ENCODE measurements around the gene IER5.

The IER5 gene

DNA sequence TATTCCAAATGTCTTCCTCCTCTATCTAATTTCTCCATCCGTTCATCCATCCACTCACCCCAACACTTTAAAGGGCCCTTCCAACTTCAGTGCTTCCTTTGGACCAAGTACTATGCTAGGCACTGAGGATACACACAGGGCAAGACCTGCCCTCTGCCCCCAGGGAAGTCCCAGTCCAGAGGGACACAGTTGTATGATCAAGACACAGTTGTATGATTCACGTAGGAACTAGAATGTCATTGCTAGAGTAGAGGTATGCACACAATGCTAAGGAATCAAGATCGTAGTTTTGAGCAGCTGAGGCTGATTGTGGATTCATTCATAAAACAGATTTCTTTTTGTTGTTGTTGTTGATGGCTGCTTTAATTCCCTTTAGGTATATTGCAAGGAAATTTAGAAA is 11.6 kb upstream of the IER5 start:
- in situ Hi-C loops (cut with MboI; ENCODE audit: low sequenced_read_pairs), result no loop called here

DNA sequence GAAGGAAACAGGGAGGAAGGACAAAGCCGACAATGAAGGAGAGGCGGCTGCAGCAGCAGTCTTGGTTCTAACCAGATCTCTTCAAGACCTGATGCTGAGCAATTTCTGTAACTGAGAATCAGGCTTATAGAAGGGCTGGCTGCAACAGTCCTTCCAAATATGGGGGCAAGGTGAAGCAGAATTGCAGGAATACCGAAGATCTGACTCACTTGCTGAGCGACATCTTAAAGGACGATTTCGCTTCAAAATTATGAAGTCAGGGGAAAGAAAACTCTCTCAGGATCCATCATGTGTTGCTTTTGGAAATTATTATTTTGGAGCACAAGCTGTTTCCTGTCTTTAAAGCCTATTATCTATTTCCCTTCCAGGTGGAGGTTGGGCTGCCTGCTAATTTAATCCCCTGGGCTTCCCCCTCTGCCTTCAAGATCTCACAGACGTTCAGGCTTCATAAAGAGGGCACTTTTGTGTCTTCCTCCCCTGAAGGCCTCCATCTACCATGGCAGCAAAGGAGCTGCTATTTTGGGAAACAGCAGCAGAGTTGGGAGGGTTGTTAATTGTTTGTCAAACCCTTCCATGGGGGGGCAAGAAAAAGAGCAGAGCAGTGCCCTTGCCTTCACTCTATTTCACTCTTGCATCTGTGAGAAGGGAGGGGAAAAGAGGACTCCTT is 10.8 kb upstream of the IER5 start:
- in situ Hi-C loops (cut with MboI; ENCODE audit: low sequenced_read_pairs), result no loop called here

GRCh38 chr1:181079382-181079781 is 9.1 kb upstream of the IER5 start:
- in situ Hi-C loops (cut with MboI; ENCODE audit: low sequenced_read_pairs), result no loop called here

DNA sequence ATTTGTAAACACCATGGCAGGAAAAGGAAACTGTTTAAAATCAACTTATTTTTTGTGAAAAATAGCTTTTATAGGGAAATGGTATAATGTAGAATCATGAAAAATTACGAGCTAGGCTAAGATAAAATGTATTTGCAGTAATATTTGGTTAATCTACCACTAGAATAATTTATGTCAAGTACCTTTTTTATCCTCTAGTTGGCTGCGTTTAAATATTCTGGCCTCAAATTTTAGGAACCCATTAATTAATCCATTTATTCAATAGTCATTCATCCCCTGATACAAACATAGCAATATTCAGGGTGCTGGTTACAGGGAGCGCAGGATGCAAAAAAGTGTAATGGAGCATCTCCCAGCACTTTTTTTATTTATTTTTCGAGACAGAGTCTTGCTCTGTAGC is 8.6 kb upstream of the IER5 start:
- in situ Hi-C loops (cut with MboI; ENCODE audit: low sequenced_read_pairs), result loop anchor here (5.0 kb wide), 1 partner anchor 62 kb away; no protein-coding TSS in a partner anchor

DNA sequence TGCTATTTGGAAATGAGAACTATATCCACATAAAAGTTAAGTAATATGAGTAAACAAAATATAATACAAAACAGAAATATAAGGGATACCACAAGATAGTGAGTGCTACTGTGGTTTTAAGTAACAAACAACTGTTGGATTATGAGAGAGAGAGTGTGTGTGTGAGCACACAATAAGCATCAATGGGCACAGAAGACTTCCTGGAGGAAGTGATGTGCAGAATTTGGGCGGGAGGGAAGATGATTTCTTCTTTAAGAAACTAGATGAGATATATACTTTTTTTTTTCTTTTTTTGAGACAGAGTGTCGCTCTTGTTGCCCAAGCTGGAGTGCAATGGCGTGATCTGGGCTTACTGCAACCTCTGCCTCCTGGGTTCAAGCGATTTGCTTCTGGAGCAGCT is 7.9 kb upstream of the IER5 start:
- in situ Hi-C loops (cut with MboI; ENCODE audit: low sequenced_read_pairs), result loop anchor here (5.0 kb wide), 1 partner anchor 62 kb away; no protein-coding TSS in a partner anchor

DNA sequence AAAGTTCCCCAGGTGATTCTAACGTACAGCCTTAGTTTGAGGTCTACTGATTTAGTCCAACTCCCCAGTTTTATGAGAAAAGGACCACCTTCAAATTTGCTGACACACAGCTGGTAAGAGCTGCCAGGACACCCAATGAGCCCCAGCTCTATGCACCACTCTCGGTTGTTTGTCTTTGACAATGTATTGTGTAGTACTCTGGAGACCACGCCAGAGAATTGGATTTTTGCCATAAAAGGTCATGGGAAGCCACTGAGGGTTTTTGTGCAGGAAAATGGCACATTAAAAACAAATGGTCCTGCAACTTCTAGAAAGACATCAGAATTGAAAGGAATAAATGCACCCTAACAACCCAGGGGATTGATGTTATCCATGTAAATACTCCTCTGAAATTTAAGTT is 7.1 kb upstream of the IER5 start:
- in situ Hi-C loops (cut with MboI; ENCODE audit: low sequenced_read_pairs), result loop anchor here (5.0 kb wide), 1 partner anchor 61 kb away; no protein-coding TSS in a partner anchor

DNA sequence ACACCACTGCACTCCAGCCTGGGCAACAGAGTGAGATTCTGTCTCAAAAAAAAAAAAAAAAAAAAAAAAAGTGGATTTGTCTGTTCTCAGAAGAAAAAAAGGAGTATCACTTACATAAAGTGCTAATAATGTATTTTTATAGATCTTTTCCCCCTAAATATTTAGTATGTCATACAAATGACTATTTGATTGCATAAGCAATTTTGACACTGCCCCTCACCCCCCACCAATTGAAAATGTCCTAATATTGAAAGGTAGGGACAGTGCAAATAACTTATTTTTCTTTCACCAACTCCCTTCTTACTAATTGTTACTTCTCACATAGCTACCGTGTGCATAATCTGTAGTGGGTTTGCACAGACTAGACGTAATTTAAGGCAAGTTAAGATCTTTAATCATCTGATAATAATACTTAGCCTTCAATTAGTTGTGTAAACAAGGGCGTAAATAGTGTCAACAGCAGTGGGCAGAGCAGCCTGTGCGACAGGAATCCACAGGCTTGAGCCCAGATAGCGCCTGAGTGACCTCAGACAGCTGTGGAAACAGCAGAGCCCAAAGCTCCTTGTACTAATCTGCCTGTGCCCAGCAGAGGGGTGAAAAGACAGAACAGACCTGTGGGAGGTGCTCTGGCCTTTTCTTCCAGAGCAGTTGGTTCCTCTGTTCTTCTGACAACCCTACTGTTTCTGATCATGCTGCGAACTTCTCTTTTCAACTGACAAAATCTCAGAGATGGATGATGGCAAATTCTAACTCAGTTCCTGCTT is 4.5 kb upstream of the IER5 start:
- in situ Hi-C loops (cut with MboI; ENCODE audit: low sequenced_read_pairs), result loop anchor here (5.0 kb wide), 1 partner anchor 58 kb away; no protein-coding TSS in a partner anchor

- in situ Hi-C loops (cut with MboI; ENCODE audit: low sequenced_read_pairs), result loop anchor here (5.0 kb wide), 1 partner anchor 58 kb away; no protein-coding TSS in a partner anchor
These were observed 3.9 kb upstream of the IER5 start for GRCh38 chr1:181084606-181084969.

DNA sequence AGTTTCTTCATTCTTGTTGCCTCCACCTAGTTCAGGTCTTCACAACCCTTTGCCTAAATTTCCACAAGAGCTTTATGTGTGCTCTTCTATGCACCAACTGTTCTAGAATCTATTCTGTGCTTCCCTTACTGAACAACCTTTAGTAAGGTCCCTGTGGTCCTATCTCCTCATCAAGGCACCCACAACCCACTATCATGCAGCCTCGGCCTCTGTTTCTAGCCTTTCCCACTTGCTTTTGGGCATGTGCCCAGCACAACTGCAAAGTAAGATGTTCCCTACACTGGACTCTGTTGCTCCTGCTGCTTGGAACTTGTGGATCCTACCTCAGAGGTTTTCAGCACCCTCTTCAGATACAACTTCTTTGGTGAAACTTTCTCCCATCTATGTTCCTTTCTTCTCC is 2.4 kb upstream of the IER5 start:
- in situ Hi-C loops (cut with MboI; ENCODE audit: low sequenced_read_pairs), result no loop called here

- in situ Hi-C loops (cut with MboI; ENCODE audit: low sequenced_read_pairs), result no loop called here
These were observed 1.6 kb upstream of the IER5 start for GRCh38 chr1:181086926-181087325.

- in situ Hi-C loops (cut with MboI; ENCODE audit: low sequenced_read_pairs), result no loop called here
These were observed 1.0 kb upstream of the IER5 start for GRCh38 chr1:181087400-181087901.

DNA sequence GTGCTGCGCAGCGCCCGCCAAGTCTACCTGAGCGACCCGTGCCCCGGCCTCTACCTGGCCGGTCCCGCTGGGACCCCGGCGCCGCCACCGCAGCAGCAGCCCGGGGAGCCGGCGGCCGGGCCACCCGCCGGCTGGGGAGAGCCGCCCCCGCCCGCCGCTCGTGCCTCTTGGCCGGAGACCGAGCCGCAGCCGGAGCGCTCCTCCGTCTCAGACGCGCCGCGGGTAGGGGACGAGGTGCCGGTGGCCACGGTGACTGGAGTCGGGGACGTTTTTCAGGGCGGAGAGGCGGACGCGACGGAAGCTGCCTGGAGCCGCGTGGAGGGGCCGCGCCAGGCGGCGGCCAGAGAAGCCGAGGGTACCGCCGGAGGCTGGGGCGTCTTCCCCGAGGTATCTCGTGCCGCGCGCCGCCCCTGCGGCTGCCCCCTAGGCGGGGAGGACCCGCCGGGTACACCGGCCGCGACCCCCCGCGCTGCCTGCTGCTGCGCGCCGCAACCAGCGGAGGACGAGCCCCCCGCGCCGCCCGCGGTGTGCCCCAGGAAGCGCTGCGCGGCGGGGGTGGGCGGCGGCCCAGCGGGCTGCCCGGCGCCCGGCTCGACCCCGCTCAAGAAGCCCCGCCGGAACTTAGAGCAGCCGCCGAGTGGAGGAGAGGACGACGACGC is 646 bp downstream of the IER5 start:
- in situ Hi-C loops (cut with MboI; ENCODE audit: low sequenced_read_pairs), result no loop called here

DNA sequence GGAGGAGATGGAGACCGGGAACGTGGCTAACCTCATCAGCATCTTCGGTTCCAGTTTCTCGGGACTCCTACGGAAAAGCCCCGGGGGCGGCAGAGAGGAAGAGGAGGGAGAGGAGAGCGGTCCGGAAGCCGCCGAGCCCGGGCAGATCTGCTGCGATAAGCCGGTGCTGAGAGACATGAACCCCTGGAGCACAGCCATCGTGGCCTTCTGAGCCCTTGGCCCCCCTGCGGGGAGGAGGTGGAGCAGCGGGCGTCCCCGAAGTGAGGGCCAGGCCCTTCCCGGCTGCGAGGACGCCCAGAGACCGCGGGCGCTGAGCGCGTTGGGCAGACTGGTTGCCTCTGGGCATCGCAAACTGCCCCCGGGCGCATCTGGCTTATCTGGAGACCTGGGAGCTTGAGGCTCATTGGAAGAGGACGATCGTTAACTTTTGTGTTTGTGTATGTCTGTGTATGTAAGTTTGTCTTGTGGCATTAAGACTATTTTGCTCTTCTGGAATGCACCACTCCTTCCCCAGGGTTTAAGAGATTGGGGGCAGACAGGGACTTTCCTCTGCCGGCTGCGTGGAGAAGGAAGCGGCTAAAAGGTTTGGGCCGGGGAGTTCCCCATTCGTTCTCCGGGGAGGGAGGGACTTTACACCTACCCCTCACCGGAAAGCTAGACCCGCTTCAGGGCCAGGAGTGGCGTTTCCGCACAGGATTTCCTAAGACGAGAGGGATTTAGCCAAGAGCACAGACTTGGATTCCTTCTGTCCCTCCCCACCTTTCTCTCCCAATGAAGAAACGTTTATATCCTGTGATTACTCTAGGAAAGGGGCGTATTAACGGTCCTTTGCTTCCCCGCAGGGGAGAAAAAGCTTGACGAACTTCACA is 1.4 kb downstream of the IER5 start:
- in situ Hi-C loops (cut with MboI; ENCODE audit: low sequenced_read_pairs), result no loop called here

- in situ Hi-C loops (cut with MboI; ENCODE audit: low sequenced_read_pairs), result no loop called here
These were observed 2.2 kb downstream of the IER5 start for GRCh38 chr1:181090641-181091126.

GRCh38 chr1:181091309-181092040 is 3.0 kb downstream of the IER5 start:
- in situ Hi-C loops (cut with MboI; ENCODE audit: low sequenced_read_pairs), result no loop called here

- in situ Hi-C loops (cut with MboI; ENCODE audit: low sequenced_read_pairs), result no loop called here
These were observed 3.6 kb downstream of the IER5 start for GRCh38 chr1:181092056-181092455.

GRCh38 chr1:181092883-181093458 is 4.5 kb downstream of the IER5 start:
- in situ Hi-C loops (cut with MboI; ENCODE audit: low sequenced_read_pairs), result no loop called here

GRCh38 chr1:181094416-181095212 is 6.1 kb downstream of the IER5 start:
- in situ Hi-C loops (cut with MboI; ENCODE audit: low sequenced_read_pairs), result no loop called here

DNA sequence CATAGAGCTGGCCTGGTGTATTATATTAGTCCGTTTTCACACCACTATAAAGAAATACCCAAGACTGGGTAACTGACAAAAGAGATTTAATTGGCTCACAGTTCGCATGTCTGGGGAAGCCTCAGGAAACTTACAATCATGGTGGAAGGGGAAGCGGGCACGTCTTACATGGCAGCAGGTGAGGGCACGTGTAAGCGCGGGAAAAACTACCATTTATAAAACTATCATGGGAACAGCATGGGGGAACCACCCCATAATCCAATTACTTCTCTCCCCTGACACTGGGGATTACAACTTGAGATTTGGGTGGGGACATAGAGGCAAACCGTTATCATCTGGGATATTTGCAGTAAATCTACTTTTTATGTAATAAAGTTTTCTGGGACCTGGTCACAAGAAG is 6.8 kb downstream of the IER5 start:
- in situ Hi-C loops (cut with MboI; ENCODE audit: low sequenced_read_pairs), result no loop called here

Data from HL-60/S4 treated with retinoic acid at 250 ng/mL for 4 days and 3 days (cell line).